Astrocyte (in vitro differentiated cells and primary cell): ENCODE data around the gene MAML2.

Source experiments
- CTCF ChIP-seq: IDR thresholded peaks from 2 replicates; pipeline ENCODE4 v1.5.1; 2011; ENCODE audit warnings: low read depth, mild to moderate bottlenecking, inconsistent platforms, low read length, moderate library complexity; ENCODE audit not compliant: insufficient read depth
- EZH2 ChIP-seq: IDR thresholded peaks from 2 replicates; pipeline ENCODE4 v1.6.1; 2012; ENCODE audit warnings: mild to moderate bottlenecking, low read length, inconsistent platforms; ENCODE audit not compliant: insufficient read depth

- no peak for TF ChIP-seq CTCF
- TF ChIP-seq EZH2 = no peak
Measured at GRCh38 chr11:96213500-96213899, 129.5 kb downstream of the MAML2 start.
